Suppressor macrophage treated with lipopolysaccharide for 1 hour (primary cell): ENCODE results near the gene DYNC1I1.

Experiments used
- DNase-seq, 3 donors: peaks; one replicate each; pipeline ENCODE4 v3.0.0-alpha.2; 2020 to 2022

Gene DYNC1I1

DNA sequence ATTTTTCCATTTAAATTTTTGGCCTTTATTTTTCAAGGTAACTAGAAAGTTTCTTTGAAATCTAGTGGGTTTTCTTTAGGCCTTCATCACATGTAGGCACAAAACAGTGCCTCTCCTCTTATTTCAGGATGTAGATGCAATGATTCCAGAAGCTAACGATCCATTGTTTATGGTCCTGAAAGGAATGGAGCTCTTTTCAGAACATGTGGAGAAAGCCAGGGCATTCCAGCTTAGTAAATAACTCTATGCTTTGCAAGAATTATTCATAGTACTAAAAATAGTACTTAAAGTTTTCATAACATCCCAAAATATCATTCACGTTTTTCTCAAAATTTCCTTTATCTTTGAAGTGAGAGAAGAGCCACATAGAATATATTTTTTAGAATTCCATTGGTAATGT lies 91.3 kb downstream of the DYNC1I1 start:
- DNase-seq = no peak

DNA sequence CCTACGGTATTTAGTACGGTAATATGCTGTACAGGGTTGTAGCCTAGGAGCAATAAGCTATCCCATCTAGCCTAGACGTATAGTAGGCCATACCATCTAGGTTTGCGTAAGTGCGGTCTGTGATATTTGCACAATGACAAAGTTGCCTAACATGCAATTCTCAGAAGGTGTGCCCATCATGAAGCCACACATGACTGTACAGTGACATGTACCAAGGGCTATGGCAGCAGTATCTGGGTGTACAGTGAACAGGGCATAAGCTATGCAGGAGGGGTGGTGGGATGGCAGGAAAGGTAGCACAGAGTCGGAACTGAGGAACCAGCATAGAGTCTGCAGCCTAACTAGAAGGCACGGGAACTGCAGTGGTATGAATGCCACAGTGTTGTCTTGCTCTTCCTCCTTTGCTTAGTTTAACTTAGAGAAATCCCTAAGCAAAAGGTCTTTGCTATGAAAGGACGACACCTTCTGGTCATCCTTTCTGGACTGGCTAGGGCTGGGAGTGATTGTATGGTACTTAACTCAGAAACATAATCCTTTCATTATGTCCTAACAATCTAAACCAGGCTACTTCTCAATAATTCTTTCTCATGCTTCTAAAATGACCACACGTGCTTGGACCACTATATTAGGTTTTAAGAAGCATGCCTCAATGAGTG lies 93.5 kb downstream of the DYNC1I1 start:
- DNase-seq = no peak

DNA sequence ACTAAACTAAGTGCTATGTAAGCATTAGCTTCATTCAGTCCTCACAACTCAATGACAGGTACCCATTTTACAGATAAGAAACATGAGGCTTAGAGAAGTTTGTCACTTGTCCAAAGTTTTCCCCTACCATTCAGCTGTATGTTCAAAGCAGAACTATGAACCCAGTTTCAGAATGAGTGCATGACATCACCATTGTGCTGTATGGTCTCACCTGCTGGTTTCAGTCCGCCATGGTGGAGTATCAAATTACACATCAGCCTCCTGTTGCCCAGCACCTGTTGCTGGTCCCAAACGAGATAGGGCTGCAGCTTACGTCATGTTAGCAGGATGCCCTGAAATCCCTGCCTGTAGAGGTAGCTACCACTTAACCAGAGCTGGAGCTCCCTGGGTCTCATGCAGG lies 95.0 kb downstream of the DYNC1I1 start:
- no peak for DNase-seq

DNA sequence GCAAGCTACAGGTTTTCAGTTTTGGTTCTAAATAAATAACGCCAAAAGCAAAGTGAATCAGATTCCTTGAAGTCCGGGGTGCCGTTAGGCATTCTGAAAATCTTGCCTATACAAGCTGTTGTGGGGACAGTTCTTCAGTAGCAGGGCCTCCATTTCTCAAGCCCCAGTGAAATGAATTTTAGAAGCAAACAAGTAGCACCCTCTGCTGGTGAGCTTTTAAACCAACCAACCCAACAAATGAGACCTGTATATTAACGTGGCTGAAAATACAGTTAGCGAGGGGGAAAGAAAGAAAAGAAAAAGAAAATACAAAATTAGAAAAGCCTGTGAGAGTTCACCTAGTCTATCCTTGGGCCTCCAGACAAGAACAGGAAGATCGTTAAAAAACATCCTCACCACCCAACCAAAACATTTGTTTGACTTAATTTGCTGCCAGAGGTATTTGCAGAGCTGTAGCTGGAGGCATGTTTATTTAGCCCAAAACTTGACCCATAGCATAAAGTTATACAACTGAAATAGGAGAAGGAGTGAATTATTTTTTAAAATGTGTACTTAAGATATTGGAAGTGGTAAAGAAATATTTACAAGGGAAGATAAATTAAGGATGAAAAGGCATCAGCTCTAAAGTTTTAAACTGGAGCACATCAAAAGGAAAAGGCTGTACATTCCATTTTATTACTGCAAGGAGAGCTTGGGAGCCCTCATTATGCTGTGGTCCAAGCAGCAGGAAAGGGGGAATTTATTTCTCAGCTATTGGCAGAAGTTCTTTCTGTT lies 98.9 kb downstream of the DYNC1I1 start:
- DNase-seq = peak; percentile 47 to 49 (median 48)

DNA sequence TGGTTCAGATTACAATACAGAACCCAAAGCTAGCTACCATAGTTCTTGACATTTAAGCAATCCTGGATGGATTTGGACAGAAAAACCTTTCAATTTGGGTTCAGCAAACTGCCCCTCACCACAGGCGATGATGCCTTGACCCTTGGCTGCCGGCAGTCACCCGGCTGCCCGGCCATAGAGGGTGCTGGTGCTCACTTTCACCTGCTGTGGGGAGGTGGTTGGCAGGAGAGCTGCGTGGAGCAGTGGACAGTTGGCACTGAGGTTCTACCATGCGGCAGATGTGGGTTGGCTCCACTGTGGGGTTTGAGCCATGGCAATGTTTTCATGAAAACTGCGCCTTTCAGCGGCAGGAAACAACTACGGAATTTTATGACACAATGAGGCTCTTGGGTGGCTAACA lies 99.5 kb downstream of the DYNC1I1 start:
- DNase-seq = no peak

DNA sequence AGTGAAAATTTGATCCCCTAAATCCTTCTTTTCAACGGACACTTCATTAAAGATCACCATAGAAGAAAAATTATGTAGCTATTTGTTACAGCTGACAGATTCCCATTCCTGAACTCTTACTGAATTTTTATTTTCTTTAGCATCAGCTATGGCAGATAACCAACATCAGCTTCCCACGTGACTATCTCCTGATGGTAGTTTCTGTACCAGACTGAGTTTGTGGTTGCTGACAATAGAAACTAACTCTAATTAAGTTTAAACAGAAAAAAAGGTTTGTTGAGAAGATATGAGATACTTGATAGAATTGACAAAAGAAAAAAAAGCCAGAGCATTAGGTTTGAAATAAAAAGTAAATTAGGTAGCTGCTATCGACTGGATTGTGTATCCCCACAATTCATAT lies 101.8 kb downstream of the DYNC1I1 start:
- DNase-seq = no peak

DNA sequence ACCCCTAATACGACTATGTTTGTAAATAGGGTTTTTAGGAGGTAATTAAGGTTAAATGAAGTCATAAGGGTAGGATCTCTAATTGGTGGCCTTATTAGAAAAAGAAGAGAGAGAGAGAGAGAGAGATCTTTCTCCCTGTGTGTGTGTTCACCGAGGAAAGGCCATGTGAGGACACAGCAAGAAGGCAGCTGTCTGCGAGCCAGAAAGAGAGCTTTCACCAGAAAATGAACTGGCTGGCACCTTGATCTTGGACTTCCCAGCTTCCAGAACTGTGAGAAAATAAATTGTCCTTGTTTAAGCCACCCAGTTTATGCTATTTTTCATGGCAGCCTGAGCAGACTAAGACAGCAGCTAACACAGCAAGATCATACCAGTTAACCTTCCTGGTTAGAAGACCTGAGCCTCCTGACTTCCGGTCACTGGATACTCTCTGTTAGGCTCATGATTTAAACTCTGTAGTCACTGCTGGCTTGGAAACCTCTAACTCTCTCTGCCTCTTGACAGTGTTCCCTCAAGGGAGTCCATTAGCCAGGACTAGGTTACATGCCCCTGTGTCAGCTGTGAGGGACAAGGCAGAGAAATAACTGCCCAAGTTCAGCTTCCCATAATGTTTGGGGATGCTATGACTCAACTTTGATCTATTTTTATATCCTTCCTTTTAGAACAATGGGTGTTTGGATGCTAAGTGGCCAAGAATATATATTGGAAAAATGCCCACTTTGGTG lies 102.3 kb downstream of the DYNC1I1 start:
- no peak for DNase-seq

GRCh38 chr7:95875519-95875918 lies 103.2 kb downstream of the DYNC1I1 start:
- no peak for DNase-seq

- DNase-seq = no peak
Observed at GRCh38 chr7:95878677-95879076, 106.3 kb downstream of the DYNC1I1 start.

DNA sequence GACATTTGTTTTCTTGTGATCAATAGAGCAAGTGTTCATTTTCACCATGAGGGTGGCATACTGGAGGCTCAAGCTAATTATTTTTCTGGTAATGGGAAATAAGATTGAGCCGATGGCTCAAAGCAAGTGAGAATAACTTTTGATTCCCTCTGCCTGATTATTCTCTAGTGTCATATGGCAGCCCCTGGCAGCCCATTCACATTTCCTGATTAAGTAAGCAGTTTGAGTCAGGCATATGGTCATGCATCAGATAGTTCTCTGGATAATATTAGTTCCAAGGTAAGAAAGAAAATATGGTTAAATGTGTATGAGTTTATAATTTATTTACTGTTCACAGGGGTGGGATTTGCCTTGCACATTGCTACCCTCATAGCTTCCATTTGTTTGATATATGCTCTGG lies 109.2 kb downstream of the DYNC1I1 start:
- DNase-seq = no peak

- DNase-seq = no peak
Observed at GRCh38 chr7:95883217-95883616, 110.9 kb downstream of the DYNC1I1 start.

DNA sequence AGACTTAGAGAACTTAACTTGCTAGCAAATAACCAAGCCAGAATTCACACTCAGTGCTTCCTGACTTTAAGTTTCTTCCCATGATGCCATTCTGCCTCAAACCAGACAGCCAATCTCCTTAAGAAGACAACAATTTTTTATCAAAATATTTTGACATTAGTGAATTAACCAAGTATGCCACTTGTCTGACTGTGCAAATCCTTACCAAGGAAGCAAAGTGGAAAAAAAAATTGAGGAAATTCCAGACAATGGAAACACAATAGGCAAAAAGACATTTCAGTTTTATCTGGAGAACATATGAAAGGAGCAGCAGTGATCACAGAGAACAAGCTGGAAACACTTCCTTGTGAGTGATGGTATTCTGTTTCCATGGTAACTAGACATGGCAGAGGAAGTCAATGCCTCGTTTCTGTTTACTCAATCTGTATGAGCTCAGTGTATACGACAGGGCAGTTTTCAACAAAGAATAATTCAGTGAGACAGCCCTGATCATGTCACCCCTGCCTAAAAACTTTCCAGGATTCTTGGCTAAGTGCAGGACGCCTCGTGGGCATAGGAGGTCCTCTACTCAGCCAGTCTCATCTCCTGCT lies 114.2 kb downstream of the DYNC1I1 start:
- peak; percentile 28 to 67 (median 65) for DNase-seq

DNA sequence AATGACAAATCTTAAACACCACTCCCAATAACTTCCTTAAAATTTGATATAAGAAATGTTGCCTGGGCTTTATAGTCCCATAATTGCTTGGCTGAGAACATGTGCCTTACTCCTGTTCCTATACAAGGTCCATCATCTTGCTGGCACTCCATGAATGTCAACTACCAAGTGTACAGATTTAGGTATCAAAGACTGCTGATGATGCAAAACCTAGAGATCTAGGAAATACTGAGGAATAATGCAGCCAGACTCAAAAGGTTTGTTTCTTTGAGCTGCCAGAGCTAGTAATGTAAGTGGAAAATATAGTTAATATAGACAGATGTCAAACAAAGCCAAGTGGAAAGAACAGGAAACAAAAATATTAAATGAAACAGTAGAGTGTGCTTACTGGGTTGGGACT lies 121.1 kb downstream of the DYNC1I1 start:
- no peak for DNase-seq

- DNase-seq = no peak
Observed at GRCh38 chr7:95897557-95898251, 125.3 kb downstream of the DYNC1I1 start.

GRCh38 chr7:95899919-95900513 lies 127.7 kb downstream of the DYNC1I1 start:
- DNase-seq = peak in 2 of 3 donors; percentile 11 to 17

- no peak for DNase-seq
Observed at GRCh38 chr7:95901006-95901405, 128.7 kb downstream of the DYNC1I1 start.

DNA sequence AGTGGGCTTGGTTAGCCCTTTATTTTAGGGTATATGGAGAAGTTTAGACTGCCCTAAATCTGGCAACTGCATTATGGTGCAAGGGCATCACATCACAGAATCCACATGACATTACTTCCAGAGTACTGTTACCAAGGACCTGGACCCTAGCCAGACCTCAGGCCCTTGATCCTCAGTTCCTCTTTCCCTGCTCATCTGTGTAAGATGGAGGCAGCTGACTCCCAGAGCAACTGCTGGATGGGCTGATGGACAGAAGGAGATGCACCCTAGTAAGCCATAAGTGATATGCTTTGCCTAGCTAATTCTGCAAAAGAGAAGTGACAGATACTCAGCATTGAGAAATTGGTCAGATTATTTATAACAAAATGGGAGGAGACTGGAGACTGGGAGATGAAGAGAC lies 131.7 kb downstream of the DYNC1I1 start:
- peak; percentile 44 to 48 (median 46) for DNase-seq

DNA sequence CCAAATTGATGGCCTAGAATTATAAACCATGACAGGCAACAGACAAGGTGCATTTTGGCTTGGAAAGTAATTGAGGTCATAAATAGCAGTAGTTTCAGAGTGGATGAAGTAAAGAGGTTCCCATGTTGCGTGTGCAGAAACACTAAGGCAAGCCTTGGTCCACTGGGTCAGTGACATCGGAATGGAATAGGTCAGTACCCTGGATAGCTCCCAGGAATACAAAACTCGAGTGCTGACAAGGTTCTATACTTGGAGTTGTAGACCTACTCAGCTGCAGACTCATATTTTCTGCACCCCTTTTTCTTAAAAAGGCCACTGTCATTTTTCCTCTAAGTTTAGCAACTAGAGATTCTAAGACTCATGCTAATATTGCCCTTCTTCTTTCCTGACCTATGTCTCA lies 132.8 kb downstream of the DYNC1I1 start:
- DNase-seq = peak in 2 of 3 donors; percentile 13 to 18

- DNase-seq = no peak
Observed at GRCh38 chr7:95906851-95907250, 134.5 kb downstream of the DYNC1I1 start.

DNA sequence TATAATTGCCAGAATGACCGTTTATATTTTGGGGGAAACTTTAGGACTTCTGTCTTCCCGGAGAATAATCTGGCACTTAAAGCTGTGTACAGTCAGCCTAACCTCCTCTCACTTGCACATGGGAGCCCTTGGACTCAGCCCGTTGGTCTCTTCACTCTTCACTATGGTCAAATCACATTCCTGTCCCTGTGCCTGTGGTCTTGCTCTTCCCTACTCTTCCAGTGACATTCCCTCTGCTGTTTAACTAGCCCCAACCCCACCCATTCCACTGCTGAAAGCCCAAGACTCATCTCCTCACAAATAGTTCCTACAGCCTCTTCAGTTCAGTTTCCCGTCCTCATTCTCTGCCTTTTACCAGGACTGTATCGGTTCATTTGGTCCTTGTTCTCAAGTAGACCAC lies 135.0 kb downstream of the DYNC1I1 start:
- DNase-seq = no peak

GRCh38 chr7:95908499-95908898 lies 136.1 kb downstream of the DYNC1I1 start:
- no peak for DNase-seq

- DNase-seq = no peak
Observed at GRCh38 chr7:95910341-95910740, 138.0 kb downstream of the DYNC1I1 start.
